PC-9 (cell line): ENCODE results near the gene LCOR.

Experiments
- EZH2 ChIP-seq: fragments of 200-600 bp; sonication (generic); IDR thresholded peaks from 2 replicates; pipeline ENCODE4 v1.8.0; 2017; ENCODE audit warnings: antibody characterized with exemption, low read depth
- TF ChIP-seq, protein P1 (sequence below): fragments of 200-600 bp; sonication (generic); conservative IDR thresholded peaks from 2 replicates; pipeline ENCODE4 v1.6.1; 2017; ENCODE audit warnings: mixed run types, antibody characterized with exemption, mild to moderate bottlenecking, moderate library complexity

DNA sequence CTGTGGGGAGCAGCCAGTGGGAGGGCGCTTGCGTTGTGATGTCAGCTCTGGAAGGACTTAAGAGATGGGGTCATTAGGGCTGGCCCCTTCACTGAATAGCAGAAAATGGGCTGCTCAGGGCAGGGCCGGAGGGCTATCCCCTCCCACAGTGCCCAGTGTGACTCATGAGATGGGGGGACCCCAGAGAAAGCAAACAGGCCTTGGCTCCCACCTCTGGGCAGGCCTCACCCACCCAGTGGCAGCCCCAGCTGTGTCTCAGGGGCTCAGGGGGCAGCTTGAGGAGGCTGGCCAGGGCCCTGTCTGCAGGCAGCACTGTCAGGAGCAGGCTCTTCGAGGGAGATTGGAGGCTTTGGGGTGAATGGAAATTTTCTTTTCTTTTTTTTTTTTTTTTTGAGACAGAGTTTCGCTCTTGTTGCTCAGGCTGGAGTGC is 185.4 kb downstream of the LCOR start:
- TF ChIP-seq EZH2 = no peak
- TF ChIP-seq, protein P1, sequence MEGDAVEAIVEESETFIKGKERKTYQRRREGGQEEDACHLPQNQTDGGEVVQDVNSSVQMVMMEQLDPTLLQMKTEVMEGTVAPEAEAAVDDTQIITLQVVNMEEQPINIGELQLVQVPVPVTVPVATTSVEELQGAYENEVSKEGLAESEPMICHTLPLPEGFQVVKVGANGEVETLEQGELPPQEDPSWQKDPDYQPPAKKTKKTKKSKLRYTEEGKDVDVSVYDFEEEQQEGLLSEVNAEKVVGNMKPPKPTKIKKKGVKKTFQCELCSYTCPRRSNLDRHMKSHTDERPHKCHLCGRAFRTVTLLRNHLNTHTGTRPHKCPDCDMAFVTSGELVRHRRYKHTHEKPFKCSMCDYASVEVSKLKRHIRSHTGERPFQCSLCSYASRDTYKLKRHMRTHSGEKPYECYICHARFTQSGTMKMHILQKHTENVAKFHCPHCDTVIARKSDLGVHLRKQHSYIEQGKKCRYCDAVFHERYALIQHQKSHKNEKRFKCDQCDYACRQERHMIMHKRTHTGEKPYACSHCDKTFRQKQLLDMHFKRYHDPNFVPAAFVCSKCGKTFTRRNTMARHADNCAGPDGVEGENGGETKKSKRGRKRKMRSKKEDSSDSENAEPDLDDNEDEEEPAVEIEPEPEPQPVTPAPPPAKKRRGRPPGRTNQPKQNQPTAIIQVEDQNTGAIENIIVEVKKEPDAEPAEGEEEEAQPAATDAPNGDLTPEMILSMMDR = no peak
